GM12892 (cell line): ENCODE results near the gene LCNL1.

ENCODE experiments used
- DNase-seq: peaks from one replicate; pipeline ENCODE4 v3.0.0; 2011; ENCODE audit not compliant: insufficient read length
- FAIRE-seq: peaks from 2 replicates; lab custom pipeline; 2011; peaks lifted over from hg19 to GRCh38; lab: Jason Lieb, UNC
- POLR2A ChIP-seq: IDR thresholded peaks from 2 replicates; pipeline ENCODE4 v1.6.1; 2011; ENCODE audit warnings: low read depth, low read length, control low read depth
- POLR2AphosphoS5 ChIP-seq: IDR thresholded peaks from 2 replicates; pipeline ENCODE4 v1.6.1; 2011; ENCODE audit warnings: low read depth, low read length, control low read depth
- TAF1 ChIP-seq: IDR thresholded peaks from 2 replicates; pipeline ENCODE4 v1.6.1; 2011; ENCODE audit warnings: low read depth, mild to moderate bottlenecking, control low read depth, low read length, borderline replicate concordance

Gene LCNL1

DNA sequence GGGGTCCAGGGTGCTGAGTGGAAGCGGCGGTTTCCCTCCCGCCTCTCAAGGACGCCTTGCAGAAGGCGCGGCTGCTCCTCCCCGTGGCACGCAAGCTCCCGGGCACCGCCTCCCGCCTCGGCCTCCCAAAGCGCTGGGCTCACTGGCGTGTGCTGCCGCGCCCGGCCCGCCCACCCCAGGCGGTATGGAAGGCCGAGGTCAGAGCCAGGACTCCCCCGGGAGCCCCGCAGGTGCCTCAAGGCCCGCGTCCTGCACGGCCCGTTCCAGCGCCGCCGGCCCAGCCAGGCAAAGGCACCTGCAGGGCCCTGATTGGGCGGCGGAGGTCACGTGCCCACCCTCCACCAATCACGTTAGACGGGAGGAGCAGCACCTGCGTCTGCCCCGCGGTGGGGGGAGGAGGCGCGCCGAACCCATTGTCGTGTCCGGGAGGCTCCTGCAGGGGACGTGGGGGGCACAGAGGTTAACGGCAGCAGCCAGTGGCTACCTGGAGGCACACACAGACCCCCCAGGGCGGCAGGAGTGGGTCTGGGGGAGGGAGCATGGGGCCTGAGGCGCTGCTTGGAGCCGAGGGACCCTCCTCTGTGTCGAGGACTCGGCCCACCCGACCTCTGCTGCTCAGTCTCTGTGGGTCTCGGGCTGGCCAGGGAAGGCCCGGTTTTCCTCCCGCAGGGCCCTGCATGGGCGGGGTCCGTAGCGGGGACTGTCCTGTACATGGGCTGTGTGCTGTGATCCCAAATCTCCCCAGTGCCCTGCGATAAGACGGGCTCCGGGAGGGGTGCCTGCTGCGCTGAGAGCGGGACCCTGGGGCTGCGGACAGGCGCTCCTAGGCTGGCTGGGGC lies 32.8 kb upstream of the LCNL1 start:
- FAIRE-seq = peak; percentile 100
- peak; percentile 100 for DNase-seq
- TF ChIP-seq POLR2AphosphoS5 (0 out of 2 replicates have a peak, but pooled peaks have one; percentile 30), POLR2A (peak; percentile 77; the same call in 1 of the 2 replicates), TAF1 (no peak)

DNA sequence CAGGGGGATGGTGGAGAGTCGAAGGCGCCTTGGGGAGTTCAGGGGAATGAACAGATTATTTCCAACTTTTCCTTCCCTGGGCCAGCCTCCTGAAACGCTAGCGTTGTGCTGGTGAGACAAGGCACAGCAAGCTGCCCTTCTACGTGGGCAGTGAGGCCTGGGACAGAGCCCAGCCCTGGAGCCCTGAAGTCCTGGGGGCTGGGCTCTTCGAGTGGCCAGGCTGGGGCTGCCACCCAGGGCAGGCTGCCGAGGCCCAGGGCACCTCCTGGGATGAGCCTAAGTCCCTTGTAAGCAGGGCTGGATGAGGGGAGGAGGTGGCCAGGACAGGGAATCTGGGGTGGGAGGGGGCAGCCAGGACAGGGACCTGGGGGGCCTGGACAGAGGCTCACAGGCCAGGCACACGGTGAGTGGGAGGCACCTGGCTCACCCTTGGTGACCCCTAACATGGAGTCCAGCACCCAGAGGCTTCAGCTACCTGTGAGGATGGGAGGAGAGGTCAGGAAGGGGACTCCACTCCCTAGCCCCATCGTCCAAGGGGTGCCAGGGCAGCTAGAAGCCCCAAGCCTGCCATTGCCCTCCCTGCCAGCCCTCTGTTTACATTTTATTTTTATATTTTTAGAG lies 32.0 kb upstream of the LCNL1 start:
- TF ChIP-seq TAF1 (no peak), POLR2A (no peak)
- FAIRE-seq = peak; percentile 9
- no peak for DNase-seq

DNA sequence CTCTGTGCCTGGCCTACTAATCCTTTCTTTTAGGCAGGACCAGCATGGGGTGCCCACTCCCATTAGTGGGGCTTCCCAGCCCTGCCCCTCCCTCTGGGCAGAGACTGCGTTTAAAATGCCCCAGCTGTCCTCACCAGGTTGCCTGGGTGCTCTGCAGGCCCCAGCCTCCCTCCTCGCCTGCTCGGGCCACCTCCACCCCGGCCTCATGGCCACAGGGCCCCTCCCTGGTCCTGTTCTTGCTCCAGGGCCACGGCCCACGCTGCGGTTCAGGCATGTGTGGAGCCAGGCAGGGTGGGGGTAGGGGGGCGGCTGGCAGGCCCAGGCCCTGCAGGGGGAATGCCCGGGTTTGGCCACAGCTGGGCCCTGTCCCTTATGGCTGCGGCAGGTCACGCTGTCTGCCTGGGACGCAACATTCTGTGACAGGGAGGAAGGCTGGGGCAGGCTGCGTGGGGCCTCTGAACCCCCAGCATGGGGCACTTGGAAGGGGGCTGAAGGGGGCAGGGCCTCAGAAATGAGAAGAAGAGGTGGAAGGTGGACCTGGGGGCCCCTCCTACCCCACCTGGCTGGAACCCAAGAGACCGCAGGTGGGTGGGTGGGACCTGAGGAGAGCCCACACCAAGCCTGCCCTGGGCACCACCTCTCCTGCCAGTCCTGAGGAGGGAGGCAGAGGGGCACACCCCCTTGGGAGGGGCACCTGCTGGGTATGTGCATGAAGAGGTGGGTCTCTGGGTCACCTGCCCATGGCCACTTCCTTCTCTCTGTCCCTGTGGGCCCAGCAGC lies 31.1 kb upstream of the LCNL1 start, which contains the start of gene LCN12:
Gene LCN12, plus strand, starts transcription at position 733 of the 780 bp plus-strand sequence. CDS start 55 bp downstream, outside the sequence.
- FAIRE-seq (no peak), DNase-seq (no peak)
- TF ChIP-seq TAF1 = no peak
- no peak for TF ChIP-seq POLR2AphosphoS5
- TF ChIP-seq POLR2A = no peak

DNA sequence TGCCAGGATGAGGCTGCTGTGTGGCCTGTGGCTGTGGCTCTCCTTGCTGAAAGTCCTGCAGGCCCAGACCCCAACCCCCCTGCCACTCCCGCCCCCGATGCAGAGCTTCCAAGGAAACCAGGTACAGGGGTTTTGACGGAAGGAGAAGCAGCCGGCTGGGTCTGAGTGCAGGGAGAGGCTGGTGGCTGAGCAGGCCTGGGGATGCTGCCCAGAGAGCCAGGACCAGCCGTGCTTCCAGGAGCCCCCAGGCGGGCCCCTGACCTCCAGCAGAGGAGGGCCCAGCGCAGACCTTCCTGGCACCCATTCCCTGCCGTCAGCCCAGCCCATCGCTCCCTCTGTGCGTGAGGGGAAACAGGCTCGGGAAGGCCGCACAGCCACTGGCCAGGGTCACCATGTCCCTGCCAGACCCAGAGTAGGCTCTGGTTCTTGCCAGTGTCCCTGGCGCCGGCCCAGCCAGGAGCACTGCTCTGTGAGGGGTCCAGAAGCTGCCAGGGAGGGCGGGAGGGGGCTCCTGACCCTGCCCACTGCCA lies 30.4 kb upstream of the LCNL1 start:
- no peak for TF ChIP-seq POLR2A
- TF ChIP-seq TAF1 = no peak
- TF ChIP-seq POLR2AphosphoS5 = no peak
- DNase-seq (no peak), FAIRE-seq (no peak)

DNA sequence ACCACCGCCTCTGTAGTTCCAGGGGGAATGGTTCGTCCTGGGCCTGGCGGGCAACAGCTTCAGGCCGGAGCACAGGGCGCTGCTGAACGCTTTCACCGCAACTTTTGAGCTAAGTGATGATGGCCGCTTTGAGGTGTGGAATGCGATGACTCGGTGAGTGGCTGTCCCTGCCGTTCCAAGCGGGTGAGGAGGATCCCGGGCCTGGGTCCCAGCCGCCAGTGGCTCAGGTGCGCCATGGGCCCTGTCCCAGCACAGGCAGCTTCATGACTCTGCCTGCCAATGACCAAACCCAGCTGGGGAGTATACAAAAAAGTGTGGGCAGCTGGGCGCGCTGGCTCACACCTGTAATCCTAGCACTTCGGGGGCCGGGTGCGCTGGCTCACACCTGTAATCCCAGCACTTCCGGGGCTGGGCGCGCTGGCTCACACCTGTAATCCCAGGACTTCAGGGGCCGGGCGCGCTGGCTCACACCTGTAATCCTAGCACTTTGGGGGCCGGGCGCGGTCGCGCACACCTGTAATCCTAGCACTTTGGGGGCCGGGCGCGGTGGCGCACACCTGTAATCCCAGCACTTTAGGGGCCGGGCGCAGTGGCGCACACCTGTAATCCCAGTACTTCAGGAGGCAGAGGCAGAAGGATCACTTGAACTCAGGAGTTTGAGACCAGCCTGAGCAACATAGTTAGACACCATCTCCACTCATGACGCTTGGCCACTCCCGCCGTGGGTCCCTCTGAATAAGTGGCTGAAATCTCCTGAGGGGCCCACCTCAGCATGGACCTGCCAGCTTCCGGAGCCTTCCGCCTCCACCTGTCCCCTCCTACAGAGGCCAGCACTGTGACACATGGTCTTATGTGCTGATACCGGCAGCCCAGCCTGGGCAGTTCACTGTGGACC lies 29.7 kb upstream of the LCNL1 start:
- no peak for DNase-seq
- FAIRE-seq = no peak
- no peak for TF ChIP-seq TAF1
- no peak for TF ChIP-seq POLR2AphosphoS5
- no peak for TF ChIP-seq POLR2A

DNA sequence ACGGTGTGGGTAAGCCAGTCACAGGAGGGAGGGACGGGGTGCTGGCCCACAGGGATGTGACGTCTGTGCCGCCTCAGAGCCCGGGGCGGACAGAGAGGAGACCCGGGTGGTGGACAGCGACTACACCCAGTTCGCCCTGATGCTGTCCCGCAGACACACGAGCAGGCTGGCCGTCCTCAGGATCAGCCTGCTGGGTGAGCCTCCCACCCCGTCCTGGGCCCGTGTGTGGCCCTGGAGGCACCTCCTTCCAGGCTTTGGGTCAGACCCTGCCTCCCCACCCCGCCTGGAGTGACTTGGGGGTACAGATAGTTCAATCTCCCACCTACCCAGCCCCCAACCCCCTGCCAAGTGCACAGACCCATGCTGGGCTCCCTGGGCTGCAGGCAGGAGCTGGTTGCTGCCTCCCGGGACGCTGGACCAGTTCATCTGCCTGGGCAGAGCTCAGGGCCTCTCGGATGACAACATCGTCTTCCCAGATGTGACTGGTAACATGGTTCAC lies 29.0 kb upstream of the LCNL1 start:
- no peak for FAIRE-seq
- DNase-seq = no peak
- TF ChIP-seq POLR2AphosphoS5 = no peak
- TF ChIP-seq POLR2A = no peak

DNA sequence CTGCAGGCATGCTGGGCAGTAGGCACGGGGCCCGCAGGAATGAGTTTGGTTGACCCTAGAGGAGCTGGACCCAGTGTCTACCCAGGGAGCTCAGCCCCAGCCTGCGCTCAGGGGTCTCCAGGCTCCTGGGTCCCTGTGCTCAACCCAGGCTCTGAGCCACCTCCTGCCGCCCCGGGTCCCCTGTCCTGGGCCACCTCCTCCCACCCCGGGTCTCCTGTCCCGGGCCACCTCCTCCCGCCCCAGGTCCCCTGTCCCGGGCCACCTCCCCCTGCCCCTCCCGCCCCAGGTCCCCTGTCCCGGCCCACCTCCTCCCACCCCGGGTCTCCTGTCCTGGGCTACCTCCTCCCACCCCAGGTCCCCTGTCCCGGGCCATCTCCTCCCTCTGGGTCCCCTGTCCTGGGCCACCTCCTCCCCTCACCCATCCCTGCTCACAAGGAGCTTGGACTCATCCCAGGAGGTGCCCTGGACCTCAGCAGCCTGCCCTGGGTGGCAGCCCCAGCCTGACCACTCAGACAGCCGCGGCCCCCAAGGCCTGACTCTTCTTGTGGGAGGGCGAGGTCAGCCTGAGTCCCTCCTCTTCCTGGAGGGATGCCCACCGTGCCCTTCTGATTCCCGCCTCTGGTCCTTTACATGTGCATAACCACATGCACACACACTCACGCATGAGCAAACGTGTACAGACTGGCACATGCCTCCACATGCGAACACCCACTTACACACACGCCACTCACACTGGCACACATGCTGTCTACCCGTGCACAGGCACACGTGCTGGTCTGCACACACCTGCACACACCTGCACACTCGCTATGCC lies 28.3 kb upstream of the LCNL1 start:
- TF ChIP-seq TAF1 (no peak), POLR2AphosphoS5 (no peak), POLR2A (no peak)
- FAIRE-seq (no peak), DNase-seq (no peak)

DNA sequence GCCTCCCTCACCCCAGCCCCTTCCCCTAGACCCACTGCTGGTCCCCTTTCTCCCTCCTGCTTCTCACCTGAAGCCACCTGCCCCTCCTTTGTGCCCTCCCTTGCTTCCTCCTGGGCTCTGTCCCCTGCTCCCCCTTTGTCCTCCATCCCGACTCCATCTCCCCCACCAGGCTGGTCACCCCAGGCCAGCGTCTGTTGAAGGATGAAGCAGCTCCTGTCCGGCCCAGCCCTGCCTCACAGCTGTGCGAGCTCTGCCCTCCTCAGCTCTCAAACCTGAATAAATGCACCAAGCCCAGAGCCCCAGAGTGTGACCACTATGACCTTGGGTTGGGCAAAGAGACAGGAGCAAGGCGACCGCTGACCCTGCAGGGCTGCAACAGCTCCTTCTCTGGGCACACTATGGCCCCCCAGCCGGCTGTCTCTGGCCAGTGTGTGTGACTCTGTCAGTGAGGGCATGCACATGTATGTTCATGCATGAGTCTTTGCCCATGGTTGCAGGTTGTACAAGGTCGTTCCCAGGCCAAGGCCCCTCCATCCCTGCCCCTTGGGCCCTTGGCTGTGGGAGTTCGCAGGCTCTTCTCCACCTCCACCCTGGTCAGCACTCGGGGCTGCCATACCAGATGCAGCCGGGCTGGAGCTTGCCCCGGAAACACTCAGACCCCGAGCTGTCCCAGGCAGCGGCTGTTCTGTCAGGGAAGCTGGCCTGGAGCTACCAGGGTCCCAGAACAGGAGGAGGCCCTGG lies 27.4 kb upstream of the LCNL1 start:
- DNase-seq (no peak), FAIRE-seq (no peak)
- TF ChIP-seq POLR2AphosphoS5 = no peak
- TF ChIP-seq POLR2A = no peak
- TF ChIP-seq TAF1 = no peak

DNA sequence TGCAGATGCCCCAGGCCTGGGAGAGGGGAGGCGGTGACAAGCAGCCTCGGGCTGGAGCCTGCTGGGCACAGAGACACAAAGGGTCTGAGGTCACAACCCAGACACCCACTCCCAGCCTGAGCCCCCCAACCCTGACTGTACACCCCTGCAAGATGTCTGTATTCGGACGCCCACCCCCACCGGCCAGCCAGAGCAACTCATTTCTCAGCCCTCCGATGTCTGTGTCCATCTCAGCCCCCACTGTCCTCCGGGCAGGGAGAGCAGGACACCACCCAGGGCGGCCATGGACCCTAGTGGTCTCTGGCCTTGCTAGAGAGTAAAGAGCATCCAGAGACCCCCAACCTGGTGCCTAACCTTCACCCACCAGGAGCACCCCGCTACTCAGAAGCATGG lies 26.9 kb upstream of the LCNL1 start:
- DNase-seq (no peak), FAIRE-seq (no peak)
- TF ChIP-seq POLR2AphosphoS5 (no peak), POLR2A (no peak), TAF1 (no peak)

DNA sequence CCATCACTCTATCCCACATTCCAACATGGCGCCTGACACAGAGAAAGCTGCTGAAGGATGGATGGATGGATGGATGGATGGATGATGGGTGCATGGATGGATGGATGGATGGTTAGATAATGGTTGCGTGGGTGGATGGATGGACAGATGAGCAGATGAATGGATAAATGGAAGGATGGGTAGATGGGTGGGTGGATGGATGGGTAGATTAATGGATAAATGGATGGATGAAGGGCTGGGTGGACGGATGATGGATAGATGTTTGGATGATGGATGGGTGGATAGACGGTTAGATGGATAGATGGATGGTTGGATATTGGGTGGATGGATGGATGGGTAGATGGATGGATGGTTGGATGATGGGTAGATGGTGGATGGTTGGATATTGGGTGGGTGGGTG lies 26.2 kb upstream of the LCNL1 start:
- FAIRE-seq (no peak), DNase-seq (no peak)
- TF ChIP-seq TAF1 (no peak), POLR2AphosphoS5 (no peak), POLR2A (no peak)

DNA sequence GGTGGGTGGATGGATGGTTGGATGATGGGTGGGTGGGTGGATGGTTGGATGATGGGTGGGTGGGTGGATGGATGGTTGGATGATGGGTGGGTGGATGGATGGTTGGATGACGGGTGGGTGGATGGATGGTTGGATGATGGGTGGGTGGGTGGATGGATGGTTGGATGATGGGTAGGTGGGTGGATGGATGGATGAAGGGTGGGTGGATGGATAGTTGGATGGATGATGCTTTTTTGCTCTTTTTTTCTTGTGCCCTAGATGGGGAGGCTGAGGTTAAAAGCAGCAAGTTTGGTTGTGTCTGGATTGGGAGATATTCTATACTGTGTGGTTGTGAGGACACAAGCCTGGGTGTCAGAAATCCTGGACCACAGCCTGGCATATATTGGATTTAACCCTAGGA lies 25.3 kb upstream of the LCNL1 start:
- FAIRE-seq = no peak
- DNase-seq = no peak
- TF ChIP-seq POLR2A = no peak
- TF ChIP-seq TAF1 = no peak
- no peak for TF ChIP-seq POLR2AphosphoS5
